Activated CD4-positive, alpha-beta T cell treated with anti-CD3 and anti-CD28 coated beads, Interleukin-2, amount 10 ng/mL, durations not matched to agents 7 days and 5 days (primary cell): ENCODE data around the gene ZNRF2. TPM values are rescaled to one million over a fixed set of nuclear protein-coding genes. Genes with fewer than 3 reads are reported as not detected.

ENCODE experiments used
- CTCF ChIA-PET: fragments of 350-600 bp; sonication (Branson Sonifier 250); formaldehyde crosslinking; loops from one replicate; lab custom pipeline; 2021; ENCODE audit warnings: antibody characterized with exemption; lab: Charles Lee
- POLR2A ChIA-PET: fragments of 350-600 bp; sonication (Branson Sonifier 250); formaldehyde crosslinking; loops from one replicate; lab custom pipeline; 2021; ENCODE audit warnings: antibody characterized with exemption; lab: Charles Lee
- DNase-seq: peaks from one replicate; pipeline ENCODE4 v3.0.0-alpha.2; 2020
- H3K27ac Mint-ChIP-seq: one replicate; pipeline ENCODE4 v1.8.0; 2021; ENCODE audit warnings: mild to moderate bottlenecking, moderate library complexity, mixed read lengths
- H3K27me3 Mint-ChIP-seq: one replicate; pipeline ENCODE4 v1.8.0; 2021; ENCODE audit warnings: mixed read lengths
- H3K36me3 Mint-ChIP-seq: one replicate; pipeline ENCODE4 v1.8.0; 2021; ENCODE audit warnings: low read depth, mixed read lengths
- H3K4me1 Mint-ChIP-seq: one replicate; pipeline ENCODE4 v1.8.0; 2021; ENCODE audit warnings: mixed read lengths
- H3K4me3 Mint-ChIP-seq: one replicate; pipeline ENCODE4 v1.8.0; 2021; ENCODE audit warnings: mild to moderate bottlenecking, moderate library complexity, mixed read lengths
- H3K9me3 Mint-ChIP-seq: one replicate; pipeline ENCODE4 v1.8.0; 2021; ENCODE audit warnings: mixed read lengths
- total RNA-seq, 2 experiments: library from RNA; stranded (reverse); gene quantifications; one replicate each; pipeline ENCODE4 v1.2.3, GENCODE V29; 2021

The ZNRF2 gene
- total RNA-seq, 2 experiments from 2014 or later = 16.8 to 18.5 TPM

- ChIA-PET POLR2A (no interaction called here), CTCF (interaction anchor here (1.3 to 1.4 kb wide), 2 partner anchors 8 to 9 kb away, joined by 3 to 4 read pairs; no protein-coding TSS in a partner anchor)
- no peak for DNase-seq
- Mint-ChIP-seq H3K27ac (no peak overlapping the region), H3K27me3 (no peaks in the 10 kb centered on the region), H3K4me3 (no peak overlapping the region), H3K36me3 (peaks cover 18% of the 10 kb centered on the region), H3K9me3 (no peaks in the 10 kb centered on the region), H3K4me1 (peaks cover 64% of the 10 kb centered on the region)
These were observed 36.0 kb downstream of the ZNRF2 start for GRCh38 chr7:30320392-30320791.

DNA sequence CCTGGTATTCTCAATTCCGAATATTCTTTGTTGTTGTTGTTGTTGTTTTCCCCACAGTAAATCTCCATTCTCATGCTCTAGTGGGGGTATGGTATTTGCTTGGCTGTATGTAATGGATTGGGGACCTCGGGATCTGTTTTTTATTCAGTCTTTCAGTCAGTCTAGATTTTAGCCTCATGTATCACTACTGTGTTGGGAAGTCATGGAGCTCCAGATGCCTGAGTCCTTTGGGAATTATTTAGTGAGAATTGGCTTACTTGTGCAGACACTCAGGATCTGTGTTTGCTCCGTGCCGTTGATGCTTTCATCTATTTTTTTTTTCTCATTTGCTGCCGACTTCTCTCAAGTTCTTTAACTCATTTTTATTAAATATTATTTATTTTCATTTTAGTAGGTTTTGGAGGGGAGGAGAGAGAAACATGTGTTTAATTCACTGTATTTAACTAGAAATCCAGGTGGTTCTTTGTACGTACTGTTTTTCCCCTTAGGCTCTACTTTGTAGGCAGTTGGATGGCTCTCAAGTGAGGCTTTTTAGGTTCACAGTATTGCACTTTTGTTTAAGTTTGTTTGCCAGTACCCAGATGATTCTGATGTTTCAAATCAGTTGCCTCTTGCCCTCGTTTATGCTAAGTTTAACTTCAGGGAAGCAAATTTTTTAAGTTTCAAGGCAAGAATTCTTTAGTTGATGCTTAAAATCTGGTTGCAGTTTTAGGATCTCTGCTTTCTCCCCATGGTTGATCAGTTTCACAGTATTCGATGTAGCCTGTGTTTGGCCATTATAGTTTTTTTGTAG lies 36.9 kb downstream of the ZNRF2 start:
- Mint-ChIP-seq H3K27ac (peak overlapping the region; percentile 97), H3K4me3 (peak overlapping the region; percentile 73), H3K4me1 (peaks cover 67% of the 10 kb centered on the region), H3K9me3 (peaks cover 2% of the 10 kb centered on the region), H3K27me3 (no peaks in the 10 kb centered on the region), H3K36me3 (peaks cover 22% of the 10 kb centered on the region)
- POLR2A ChIA-PET = no interaction called here
- CTCF ChIA-PET = interaction anchor here (0.6 to 1.8 kb wide), 5 partner anchors 8 to 31 kb away, joined by 3 to 7 read pairs (median 4); no protein-coding TSS in a partner anchor
- DNase-seq = no peak

DNA sequence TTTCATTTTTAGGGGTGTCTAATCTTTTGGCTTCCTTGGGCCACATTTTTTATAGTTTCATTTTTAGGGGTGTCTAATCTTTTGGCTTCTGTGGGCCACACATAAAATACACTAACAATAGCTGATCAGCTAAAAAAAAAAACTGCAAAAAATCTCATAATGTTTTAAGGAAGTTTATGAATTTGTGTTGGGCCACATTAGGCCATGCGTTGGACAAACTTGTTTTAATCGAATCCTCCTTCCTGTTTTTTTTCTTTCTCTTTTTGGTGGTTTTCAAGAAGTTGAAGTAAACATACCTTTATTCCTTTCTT lies 37.4 kb downstream of the ZNRF2 start:
- POLR2A ChIA-PET = no interaction called here
- DNase-seq = no peak
- peak overlapping the region; percentile 73 for H3K4me3 Mint-ChIP-seq
- CTCF ChIA-PET = interaction anchor here (1.5 to 2.7 kb wide), 4 partner anchors 9 to 31 kb away, joined by 4 to 13 read pairs (median 6); no protein-coding TSS in a partner anchor
- no peaks in the 10 kb centered on the region for H3K27me3 Mint-ChIP-seq
- peaks cover 67% of the 10 kb centered on the region for H3K4me1 Mint-ChIP-seq
- H3K36me3 Mint-ChIP-seq = peaks cover 28% of the 10 kb centered on the region
- peaks cover 3% of the 10 kb centered on the region for H3K9me3 Mint-ChIP-seq
- H3K27ac Mint-ChIP-seq = peak overlapping the region; percentile 97

DNA sequence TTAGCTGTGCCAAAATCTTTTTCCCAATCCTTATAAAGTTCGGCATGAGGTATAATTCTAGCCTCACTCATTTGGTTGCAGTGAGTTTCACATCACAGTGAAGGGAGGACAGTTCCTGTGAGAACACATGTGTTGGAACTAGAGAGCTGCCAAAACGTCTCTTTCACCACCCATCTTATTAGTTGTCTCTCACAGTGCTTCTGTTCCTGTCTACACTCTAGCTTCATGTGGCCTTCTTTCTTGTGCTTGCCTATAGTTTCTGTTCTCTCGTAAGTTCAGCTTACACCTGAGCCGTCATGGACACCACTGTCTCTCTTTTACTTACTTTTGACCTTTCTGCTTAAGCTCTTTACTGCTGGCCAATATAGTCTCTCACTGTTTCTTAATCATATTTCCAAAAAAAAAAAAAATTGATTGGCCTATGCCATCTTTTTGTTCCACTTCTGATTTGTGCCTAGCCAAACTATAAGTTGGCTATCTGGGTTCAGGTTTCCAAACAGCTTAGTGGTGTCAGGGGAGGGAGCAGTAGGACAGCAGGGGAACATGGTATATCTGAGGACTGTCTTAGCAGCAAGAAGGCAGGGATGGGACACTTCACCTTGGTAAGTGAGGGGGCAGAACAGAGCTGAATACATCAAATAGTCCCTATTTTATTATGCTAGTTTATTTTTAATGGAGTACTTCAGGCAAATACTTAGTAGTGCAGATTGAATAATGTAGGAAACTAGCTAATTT lies 38.0 kb downstream of the ZNRF2 start:
- Mint-ChIP-seq H3K27me3 (no peaks in the 10 kb centered on the region), H3K4me3 (peak overlapping the region; percentile 73), H3K27ac (peak overlapping the region; percentile 97), H3K4me1 (peaks cover 61% of the 10 kb centered on the region), H3K9me3 (peaks cover 3% of the 10 kb centered on the region), H3K36me3 (peaks cover 26% of the 10 kb centered on the region)
- ChIA-PET POLR2A (interaction anchor here (0.9 kb wide), 1 partner anchor 37 kb away, joined by 5 read pairs; no protein-coding TSS in a partner anchor), CTCF (interaction anchor here (0.5 to 2.7 kb wide), 12 partner anchors 8 to 366 kb away, joined by 3 to 13 read pairs (median 3); partner anchors contain the start of gene MTURN)
- DNase-seq = peak; percentile 39

DNA sequence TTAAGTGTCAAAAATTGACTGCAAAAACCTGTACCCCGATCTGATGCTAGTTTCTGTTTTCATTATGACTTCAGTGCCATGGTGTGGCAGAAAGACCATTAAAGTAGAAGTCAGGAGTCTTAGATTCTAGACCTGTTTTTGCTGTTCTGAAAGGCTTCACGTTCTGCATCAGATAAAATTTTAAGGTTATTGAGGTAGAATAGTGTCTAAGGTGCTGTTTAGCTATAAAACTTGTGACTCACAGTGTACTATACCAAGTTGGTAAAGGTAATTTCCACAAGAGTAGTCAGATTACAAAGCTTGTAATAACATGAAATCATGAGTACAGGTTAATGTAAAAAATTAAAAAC lies 38.6 kb downstream of the ZNRF2 start:
- no peaks in the 10 kb centered on the region for H3K27me3 Mint-ChIP-seq
- peak overlapping the region; percentile 73 for H3K4me3 Mint-ChIP-seq
- POLR2A ChIA-PET = interaction anchor here (0.9 to 1.0 kb wide), 2 partner anchors 27 to 38 kb away, joined by 5 read pairs; no protein-coding TSS in a partner anchor
- H3K4me1 Mint-ChIP-seq = peaks cover 59% of the 10 kb centered on the region
- H3K27ac Mint-ChIP-seq = peak overlapping the region; percentile 97
- CTCF ChIA-PET = interaction anchor here (0.5 to 2.7 kb wide), 12 partner anchors 8 to 366 kb away, joined by 3 to 13 read pairs (median 3); partner anchors contain the start of gene MTURN
- H3K36me3 Mint-ChIP-seq = peaks cover 26% of the 10 kb centered on the region
- peak; percentile 27 for DNase-seq
- peaks cover 3% of the 10 kb centered on the region for H3K9me3 Mint-ChIP-seq

DNA sequence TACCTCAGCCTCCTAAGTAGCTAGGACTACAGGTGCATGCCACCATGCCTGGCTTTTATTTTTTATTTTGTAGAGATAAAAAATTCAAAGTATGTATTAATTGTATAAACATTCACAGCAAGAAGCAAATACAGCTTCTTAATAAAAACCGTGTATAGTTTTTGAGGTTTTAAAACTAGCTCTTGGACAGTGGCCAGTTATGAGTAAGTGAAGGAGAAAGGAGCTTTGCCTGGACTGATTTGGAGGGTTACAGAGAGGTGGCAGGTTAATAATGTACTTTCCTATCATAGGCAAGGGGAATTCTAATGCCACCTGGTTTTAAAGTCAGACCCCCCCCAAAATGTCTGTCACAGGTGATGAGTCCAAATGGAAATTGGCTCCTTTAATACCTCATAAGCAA lies 43.4 kb downstream of the ZNRF2 start:
- Mint-ChIP-seq H3K27me3 (no peaks in the 10 kb centered on the region), H3K9me3 (peaks cover 5% of the 10 kb centered on the region), H3K27ac (no peak overlapping the region), H3K36me3 (peaks cover 43% of the 10 kb centered on the region), H3K4me3 (no peak overlapping the region), H3K4me1 (peaks cover 63% of the 10 kb centered on the region)
- CTCF ChIA-PET = interaction anchor here (0.9 kb wide), 1 partner anchor 17 kb away, joined by 3 read pairs; no protein-coding TSS in a partner anchor
- no peak for DNase-seq
- POLR2A ChIA-PET = no interaction called here

GRCh38 chr7:30328381-30328780 lies 44.0 kb downstream of the ZNRF2 start:
- Mint-ChIP-seq H3K36me3 (peaks cover 43% of the 10 kb centered on the region), H3K27ac (no peak overlapping the region), H3K27me3 (no peaks in the 10 kb centered on the region), H3K9me3 (peaks cover 7% of the 10 kb centered on the region), H3K4me1 (peaks cover 58% of the 10 kb centered on the region), H3K4me3 (no peak overlapping the region)
- ChIA-PET CTCF (interaction anchor here (0.9 kb wide), 1 partner anchor 99 kb away, joined by 3 read pairs; no protein-coding TSS in a partner anchor), POLR2A (no interaction called here)
- DNase-seq = no peak

DNA sequence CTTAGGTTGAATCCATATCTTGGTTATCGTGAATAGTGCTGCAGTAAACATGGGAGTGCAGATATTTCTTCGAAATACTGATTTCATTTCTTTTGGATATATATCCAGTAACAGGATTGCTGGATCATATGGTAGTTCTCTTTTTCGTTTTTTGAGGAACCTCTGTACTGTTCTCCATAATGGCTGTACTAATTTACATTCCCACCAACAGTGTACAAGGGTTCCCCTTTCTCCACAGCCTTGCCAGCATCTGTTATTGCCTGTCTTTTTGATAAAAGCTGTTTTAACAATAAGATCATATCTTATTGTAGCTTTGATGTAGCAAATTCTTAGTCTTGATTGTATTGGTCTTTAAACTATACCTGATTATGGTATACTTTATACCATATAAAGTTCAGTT lies 45.3 kb downstream of the ZNRF2 start:
- Mint-ChIP-seq H3K4me1 (peaks cover 55% of the 10 kb centered on the region), H3K9me3 (peaks cover 11% of the 10 kb centered on the region), H3K27me3 (no peaks in the 10 kb centered on the region), H3K4me3 (no peak overlapping the region), H3K27ac (peak overlapping the region; percentile 76), H3K36me3 (peaks cover 44% of the 10 kb centered on the region)
- DNase-seq = no peak
- CTCF ChIA-PET = interaction anchor here (1.4 kb wide), 2 partner anchors 9 to 18 kb away, joined by 3 to 4 read pairs; no protein-coding TSS in a partner anchor
- POLR2A ChIA-PET = no interaction called here

DNA sequence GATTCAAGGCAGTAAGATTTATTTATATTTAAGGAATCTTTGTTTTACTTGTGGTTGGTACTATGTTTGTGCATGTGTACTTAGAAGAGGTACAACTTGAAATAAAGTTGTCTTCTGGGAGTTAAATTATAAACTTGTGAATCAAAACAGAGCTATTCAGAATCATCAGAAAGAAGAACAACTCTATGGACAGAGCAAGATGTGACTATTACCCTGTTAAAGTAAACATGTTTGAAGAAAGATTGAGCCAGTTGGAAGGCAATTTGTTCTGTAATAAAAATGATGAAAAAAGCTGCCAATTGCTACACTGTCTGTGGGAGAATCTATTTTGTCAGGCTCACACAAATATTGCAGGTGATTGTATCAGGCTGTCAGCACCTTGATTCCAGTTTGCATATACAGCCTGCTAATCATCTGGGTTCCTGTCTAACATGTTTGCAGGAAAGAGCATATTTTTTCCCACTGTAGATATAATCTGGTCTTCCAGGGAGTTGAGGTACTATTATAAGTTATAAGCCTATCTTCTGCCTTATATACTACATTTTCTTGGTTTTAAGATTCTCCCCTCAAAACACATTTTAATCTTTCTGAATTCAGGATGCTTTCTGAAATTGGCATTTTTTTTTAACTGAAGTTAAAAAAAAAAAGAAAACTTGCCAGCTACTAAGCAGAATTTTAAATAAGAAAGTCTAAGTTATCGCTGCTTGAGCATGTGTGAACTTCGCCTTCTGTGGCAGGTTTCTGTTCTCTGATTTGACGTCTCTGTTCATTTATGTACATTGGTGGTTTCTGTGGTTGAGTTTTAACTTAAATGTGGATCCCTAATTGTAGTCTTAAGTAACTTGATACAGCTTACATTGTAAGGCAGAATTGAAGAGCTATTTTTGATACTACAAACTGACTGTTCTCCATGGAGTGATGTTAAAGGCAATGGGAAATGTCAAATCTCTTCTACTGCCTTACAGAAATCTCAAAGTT lies 46.0 kb downstream of the ZNRF2 start:
- no peaks in the 10 kb centered on the region for H3K27me3 Mint-ChIP-seq

DNA sequence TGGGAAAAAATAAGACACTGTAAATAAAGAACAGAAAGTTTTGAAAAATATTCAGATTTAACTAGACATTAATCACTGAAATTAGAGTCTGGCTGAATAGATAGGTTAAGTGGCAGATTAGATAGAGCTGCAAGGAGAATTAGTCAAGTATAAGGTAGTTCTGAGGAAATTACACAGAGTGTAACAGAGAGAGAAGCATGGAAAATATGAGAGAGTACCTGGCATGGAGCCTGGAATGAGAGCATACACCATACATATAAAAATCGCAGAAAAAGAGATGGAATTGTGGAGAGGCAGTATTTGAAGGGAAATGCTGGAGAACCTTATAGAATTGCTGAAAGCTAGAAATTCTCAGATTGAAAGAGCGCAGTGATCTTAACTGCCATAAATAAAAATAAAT lies 46.9 kb downstream of the ZNRF2 start:
- Mint-ChIP-seq H3K4me3 (no peak overlapping the region), H3K9me3 (peaks cover 9% of the 10 kb centered on the region), H3K36me3 (peaks cover 33% of the 10 kb centered on the region), H3K27me3 (no peaks in the 10 kb centered on the region), H3K27ac (peak overlapping the region; percentile 76), H3K4me1 (peaks cover 48% of the 10 kb centered on the region)
- POLR2A ChIA-PET = no interaction called here
- CTCF ChIA-PET = interaction anchor here (1.0 to 2.0 kb wide), 3 partner anchors 9 to 14 kb away, joined by 3 to 6 read pairs (median 5); no protein-coding TSS in a partner anchor
- DNase-seq = no peak

More for the DNA sequence above, 46.0 kb downstream of the ZNRF2 start:
- ChIA-PET CTCF (interaction anchor here (0.6 to 2.0 kb wide), 5 partner anchors 8 to 43 kb away, joined by 3 to 6 read pairs (median 4); no protein-coding TSS in a partner anchor), POLR2A (no interaction called here)
- peaks cover 49% of the 10 kb centered on the region for H3K4me1 Mint-ChIP-seq
- H3K36me3 Mint-ChIP-seq = peaks cover 38% of the 10 kb centered on the region
- DNase-seq = peak; percentile 52
- H3K27ac Mint-ChIP-seq = peak overlapping the region; percentile 76
- peaks cover 11% of the 10 kb centered on the region for H3K9me3 Mint-ChIP-seq
- H3K4me3 Mint-ChIP-seq = peak overlapping the region; percentile 40

- no peak overlapping the region for H3K27ac Mint-ChIP-seq
- peaks cover 8% of the 10 kb centered on the region for H3K9me3 Mint-ChIP-seq
- peaks cover 27% of the 10 kb centered on the region for H3K36me3 Mint-ChIP-seq
- no peak overlapping the region for H3K4me3 Mint-ChIP-seq
- H3K4me1 Mint-ChIP-seq = peaks cover 47% of the 10 kb centered on the region
- no peak for DNase-seq
- ChIA-PET CTCF (interaction anchor here (1.0 kb wide), 1 partner anchor 10 kb away, joined by 4 read pairs; no protein-coding TSS in a partner anchor), POLR2A (no interaction called here)
- H3K27me3 Mint-ChIP-seq = no peaks in the 10 kb centered on the region
These were observed 48.2 kb downstream of the ZNRF2 start for GRCh38 chr7:30332549-30332948.
